OCI-LY3 (cell line): ENCODE measurements around the gene IL1RL2.

Experiments used
- CTCF ChIP-seq: fragments of 200-600, 300-600 bp; sonication (generic); IDR thresholded peaks from 2 replicates; pipeline ENCODE4 v1.5.1; 2014; ENCODE audit warnings: antibody characterized with exemption, low read length, low read depth
- EZH2phosphoT487 ChIP-seq: fragments of 200-600 bp; shearing (Covaris generic); IDR thresholded peaks from 2 replicates; pipeline ENCODE4 v1.6.1; 2018; ENCODE audit warnings: antibody characterized with exemption, mixed run types, low read depth

- no peak for TF ChIP-seq CTCF
- TF ChIP-seq EZH2phosphoT487 = no peak
Observed at GRCh38 chr2:102204638-102205037, 17.8 kb downstream of the IL1RL2 start.
